GM19452 (cell line): ENCODE measurements around the gene GRHL3.
A peak's percentile ranks its signal among the peaks of the same experiment; 100 is the strongest.

Source experiments
- ATAC-seq: cut with Tn5 transposase; IDR thresholded peaks from one replicate; pipeline ENCODE4 v1.9.1; 2021; ENCODE audit not compliant: unreplicated experiment

Gene GRHL3

GRCh38 chr1:24366707-24367106, 47.5 kb downstream of the GRHL3 start:
- ATAC-seq, result no peak

DNA sequence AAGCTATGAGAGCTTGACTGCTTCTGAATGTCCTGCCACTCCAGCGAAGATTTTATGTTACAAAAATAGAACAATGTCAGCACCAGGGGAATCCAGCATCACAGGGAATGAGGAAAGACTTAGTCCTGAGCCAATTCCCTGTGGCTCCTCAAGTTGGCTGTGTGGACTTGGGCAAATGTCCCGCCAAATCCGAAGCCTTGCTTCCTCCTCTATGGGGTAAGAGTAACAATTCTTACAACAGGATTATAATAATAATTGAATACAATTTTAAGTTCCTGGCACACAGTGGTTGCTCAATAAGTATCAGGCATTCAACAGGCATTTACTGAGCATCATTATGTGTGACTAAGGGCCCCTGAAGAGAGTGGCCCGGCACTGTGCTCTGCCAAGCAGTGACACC, 50.0 kb downstream of the GRHL3 start:
- ATAC-seq, result no peak

DNA sequence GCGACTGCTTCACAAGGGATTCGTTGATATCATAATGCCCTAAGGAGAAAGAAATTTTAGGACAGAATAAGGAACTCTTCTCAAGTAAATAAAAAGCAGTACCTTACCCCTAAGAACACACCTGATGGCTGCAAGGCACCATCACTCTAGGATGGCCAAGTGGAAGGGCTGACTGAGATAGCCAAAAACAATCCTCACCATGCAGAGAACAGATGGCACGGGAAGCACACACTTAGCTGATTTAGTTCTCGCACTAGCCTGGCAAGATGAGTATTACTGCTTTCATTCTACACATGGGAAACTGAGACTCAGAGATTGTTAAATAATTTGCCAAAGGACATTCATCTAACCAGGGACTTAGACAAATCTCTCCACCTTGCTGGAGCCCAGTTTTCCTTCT, 50.6 kb downstream of the GRHL3 start:
- ATAC-seq, result no peak

DNA sequence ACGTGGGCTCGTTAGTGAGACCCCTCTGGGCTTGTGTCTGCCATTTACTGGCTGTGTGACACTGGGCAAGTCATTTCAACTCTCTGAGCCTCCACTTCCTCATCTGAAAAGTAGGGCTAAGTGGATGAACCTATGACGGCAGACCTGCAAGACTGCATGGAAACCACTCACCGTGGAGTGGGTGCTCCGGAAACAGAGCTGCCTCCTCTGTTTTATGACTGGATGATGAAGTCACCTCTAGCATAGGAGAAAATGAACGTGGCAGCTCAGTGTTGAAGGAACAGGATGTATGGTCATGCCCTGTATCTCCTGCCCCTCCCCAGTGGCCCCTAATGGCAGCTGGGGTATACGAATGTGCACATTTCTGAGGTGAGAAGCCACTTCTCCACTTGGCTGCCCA, 53.9 kb downstream of the GRHL3 start:
- peak; percentile 48 for ATAC-seq

GRCh38 chr1:24373710-24374109, 54.6 kb downstream of the GRHL3 start:
- no peak for ATAC-seq

DNA sequence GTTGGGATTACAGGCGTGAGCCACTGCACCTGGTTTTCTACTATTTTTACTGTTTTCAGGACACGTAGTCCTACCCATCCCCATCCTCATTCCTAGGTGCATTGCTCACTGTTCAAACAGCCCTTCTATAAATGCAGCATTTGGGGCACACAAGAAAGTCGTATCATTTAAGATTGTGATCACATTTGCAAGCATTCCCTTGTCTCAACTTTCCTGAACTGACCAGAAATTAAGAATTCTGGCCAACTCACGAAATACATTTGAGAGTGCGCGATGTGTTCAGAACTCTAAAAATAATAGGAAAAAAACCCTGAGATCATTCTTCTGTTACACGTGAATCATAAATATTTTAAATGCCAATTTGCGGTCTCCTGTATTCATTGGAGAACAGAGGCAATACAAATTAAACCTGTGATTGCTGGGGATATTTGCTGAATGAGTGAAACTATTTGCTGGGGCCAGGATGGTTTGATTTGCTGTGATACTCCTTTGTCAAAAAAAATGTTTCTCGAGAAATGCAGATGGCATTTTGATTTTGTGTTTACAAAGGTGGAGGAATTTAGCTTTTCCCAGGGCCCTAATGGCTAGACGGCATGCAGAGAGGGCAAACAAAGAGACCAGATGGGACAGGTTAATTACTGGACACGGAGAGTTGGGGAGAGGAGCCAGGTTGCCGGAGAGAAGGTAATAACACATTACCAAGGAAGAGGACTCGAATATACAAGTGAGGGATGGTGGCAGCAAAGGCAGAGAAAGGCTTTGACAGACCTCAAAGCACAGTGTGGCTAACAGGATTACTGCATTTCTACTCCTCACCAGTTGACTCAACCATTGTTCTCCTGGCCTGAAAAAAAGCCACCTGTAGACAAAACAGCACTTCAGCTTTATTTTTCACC, 56.0 kb downstream of the GRHL3 start:
- no peak for ATAC-seq

DNA sequence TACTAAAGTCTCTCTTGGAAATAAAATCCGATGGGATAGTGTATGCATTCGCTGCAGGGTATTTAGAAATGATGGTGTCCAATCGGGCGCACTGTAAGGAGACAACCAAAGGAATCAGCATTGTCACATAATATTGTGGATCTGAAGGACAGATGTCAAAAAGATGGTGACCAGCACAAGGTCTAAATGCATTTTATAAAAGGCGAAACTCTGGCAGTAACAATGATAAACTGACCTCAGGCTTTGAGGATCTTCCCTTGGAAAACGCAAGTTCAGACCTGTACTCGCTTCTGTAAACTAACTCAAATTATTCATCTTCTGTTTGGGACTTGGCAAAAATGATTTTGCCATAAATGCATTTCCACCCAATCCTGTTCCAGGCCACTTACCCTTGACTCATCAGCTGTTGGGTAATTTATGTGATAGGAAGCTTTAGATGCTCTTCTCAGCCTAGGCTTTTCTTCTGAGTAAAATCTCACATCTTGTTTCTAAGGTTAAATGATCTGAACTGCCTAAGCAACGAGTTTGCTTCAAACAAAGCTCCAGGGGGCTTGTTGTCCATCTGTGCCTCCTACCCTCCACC, 60.7 kb downstream of the GRHL3 start:
- no peak for ATAC-seq

DNA sequence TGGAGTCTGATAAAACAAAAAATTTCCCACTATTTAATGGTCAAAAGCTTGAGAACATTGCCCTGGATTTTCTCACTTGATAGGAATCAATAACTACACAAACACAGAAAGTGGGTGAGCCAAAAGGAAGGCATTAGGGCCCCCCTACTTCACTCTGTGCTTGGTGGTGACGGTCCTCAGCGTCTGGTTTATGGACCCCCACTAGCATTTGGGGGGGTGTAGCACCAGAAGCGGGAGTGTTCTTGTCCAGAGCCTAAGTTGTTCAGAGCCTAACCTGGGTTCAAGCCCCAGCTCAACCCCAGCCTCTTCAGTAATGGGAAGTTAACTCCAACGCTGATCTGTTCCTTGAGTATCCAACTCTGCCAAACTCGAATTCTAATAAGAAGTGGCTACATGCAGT, 61.4 kb downstream of the GRHL3 start:
- ATAC-seq, result no peak

GRCh38 chr1:24381256-24381655, 62.1 kb downstream of the GRHL3 start:
- ATAC-seq, result no peak

GRCh38 chr1:24382165-24382577, 63.0 kb downstream of the GRHL3 start:
- ATAC-seq, result no peak

DNA sequence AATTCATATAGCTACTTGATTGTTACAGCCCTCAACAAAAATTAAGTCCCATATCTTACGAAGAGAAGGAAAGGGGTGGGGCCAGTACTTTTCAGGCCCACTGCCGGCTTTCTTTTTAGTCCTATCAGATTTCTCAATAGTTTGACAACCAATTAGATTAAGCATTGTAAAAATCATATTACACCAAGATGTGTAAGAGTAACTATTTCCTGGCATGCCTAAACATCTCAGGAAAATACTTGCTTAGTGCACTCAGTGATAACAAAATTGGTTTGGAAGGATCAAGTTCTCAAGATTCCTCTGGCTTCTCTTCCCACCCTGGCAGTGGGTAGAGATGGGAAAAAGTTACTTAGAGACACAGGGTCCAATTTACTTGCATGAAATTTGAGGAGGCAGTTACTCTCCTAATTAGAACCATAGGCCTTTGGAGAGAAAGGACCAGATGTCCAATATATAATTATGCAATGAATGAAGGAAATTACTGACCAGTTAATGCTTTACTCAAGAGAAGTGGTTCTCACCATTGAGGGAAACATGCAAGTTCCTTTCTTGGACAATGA, 64.3 kb downstream of the GRHL3 start:
- no peak for ATAC-seq

- ATAC-seq, result no peak
Measured at GRCh38 chr1:24384251-24385090, 65.3 kb downstream of the GRHL3 start.

GRCh38 chr1:24385160-24385940, 66.2 kb downstream of the GRHL3 start:
- ATAC-seq, result no peak

DNA sequence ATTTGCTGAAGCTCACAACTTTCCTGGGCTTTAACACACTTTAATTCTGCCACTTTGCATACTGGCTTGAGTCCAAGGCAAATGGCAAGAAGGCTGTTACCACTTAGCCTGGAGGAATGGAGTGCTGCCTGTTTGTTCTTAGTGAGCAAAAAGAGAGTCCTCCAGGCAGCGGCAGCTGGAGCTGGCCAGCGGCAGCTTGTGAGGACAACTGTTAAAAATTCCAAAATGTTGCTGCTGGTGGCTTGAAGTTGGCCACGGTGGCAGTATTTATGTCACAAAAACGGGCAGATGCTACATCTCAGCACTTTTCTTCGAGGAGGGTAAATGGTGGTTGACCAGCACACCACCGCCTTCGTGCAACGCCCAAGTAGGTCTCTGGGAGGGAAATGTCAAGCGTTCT, 67.1 kb downstream of the GRHL3 start:
- no peak for ATAC-seq

DNA sequence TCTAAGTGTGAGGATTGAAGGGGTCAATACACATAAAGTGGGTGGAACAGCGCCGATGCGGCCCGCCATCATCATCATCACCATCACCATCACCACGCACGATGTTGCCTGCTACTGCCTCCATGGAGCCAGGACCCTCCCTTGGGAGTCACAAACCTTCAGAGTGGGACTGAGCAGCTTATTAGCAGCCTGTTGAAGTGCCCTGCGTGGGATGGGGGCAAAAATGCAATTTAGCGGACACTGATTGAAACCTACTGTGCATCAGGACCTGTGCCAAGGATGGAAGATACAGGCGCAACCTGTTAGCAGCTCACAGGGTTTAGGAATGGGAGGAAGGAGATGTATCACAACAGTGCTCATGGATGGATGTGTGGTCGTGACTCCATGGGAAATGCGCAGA, 67.8 kb downstream of the GRHL3 start:
- ATAC-seq, result no peak

- no peak for ATAC-seq
Measured at GRCh38 chr1:24387636-24388175, 68.5 kb downstream of the GRHL3 start.

DNA sequence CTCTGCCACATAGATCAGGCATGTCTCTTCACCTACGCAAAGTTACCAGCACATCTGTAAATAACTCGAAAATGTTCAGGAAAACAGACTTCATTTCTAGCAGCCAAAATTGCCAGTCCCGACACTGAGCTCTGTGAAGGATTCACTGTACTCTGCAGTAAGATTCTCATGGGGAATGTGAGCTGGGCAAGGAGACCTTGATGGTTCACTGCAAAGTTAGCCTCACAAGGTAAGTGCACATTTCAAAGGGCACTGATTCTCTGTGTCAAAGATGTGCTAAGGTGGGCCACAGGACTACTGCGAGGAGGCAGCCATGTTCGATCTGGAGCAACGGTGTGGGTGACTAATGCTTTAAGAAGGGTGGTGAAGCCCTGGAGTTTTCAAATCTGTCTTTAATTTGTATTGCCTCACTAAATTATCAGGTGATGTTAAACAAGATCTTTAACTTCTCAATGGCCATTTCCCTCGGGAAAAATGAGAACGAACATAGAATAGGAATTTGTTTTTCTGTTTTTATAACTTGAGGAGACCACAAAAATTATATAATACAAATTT, 69.3 kb downstream of the GRHL3 start:
- no peak for ATAC-seq

GRCh38 chr1:24389231-24389678, 70.1 kb downstream of the GRHL3 start:
- ATAC-seq, result no peak

- peak; percentile 47 for ATAC-seq
Measured at GRCh38 chr1:24390924-24391782, 72.0 kb downstream of the GRHL3 start.
